ENCODE measurements around the gene RNASEH2B. TPM values are rescaled to one million over a fixed set of nuclear protein-coding genes. Genes with fewer than 3 reads are reported as not detected.

The RNASEH2B gene
- total and polyA plus RNA-seq, 2 experiments from 2014 or later = 39.0 to 64.8 TPM

- TF ChIP-seq, protein P1, sequence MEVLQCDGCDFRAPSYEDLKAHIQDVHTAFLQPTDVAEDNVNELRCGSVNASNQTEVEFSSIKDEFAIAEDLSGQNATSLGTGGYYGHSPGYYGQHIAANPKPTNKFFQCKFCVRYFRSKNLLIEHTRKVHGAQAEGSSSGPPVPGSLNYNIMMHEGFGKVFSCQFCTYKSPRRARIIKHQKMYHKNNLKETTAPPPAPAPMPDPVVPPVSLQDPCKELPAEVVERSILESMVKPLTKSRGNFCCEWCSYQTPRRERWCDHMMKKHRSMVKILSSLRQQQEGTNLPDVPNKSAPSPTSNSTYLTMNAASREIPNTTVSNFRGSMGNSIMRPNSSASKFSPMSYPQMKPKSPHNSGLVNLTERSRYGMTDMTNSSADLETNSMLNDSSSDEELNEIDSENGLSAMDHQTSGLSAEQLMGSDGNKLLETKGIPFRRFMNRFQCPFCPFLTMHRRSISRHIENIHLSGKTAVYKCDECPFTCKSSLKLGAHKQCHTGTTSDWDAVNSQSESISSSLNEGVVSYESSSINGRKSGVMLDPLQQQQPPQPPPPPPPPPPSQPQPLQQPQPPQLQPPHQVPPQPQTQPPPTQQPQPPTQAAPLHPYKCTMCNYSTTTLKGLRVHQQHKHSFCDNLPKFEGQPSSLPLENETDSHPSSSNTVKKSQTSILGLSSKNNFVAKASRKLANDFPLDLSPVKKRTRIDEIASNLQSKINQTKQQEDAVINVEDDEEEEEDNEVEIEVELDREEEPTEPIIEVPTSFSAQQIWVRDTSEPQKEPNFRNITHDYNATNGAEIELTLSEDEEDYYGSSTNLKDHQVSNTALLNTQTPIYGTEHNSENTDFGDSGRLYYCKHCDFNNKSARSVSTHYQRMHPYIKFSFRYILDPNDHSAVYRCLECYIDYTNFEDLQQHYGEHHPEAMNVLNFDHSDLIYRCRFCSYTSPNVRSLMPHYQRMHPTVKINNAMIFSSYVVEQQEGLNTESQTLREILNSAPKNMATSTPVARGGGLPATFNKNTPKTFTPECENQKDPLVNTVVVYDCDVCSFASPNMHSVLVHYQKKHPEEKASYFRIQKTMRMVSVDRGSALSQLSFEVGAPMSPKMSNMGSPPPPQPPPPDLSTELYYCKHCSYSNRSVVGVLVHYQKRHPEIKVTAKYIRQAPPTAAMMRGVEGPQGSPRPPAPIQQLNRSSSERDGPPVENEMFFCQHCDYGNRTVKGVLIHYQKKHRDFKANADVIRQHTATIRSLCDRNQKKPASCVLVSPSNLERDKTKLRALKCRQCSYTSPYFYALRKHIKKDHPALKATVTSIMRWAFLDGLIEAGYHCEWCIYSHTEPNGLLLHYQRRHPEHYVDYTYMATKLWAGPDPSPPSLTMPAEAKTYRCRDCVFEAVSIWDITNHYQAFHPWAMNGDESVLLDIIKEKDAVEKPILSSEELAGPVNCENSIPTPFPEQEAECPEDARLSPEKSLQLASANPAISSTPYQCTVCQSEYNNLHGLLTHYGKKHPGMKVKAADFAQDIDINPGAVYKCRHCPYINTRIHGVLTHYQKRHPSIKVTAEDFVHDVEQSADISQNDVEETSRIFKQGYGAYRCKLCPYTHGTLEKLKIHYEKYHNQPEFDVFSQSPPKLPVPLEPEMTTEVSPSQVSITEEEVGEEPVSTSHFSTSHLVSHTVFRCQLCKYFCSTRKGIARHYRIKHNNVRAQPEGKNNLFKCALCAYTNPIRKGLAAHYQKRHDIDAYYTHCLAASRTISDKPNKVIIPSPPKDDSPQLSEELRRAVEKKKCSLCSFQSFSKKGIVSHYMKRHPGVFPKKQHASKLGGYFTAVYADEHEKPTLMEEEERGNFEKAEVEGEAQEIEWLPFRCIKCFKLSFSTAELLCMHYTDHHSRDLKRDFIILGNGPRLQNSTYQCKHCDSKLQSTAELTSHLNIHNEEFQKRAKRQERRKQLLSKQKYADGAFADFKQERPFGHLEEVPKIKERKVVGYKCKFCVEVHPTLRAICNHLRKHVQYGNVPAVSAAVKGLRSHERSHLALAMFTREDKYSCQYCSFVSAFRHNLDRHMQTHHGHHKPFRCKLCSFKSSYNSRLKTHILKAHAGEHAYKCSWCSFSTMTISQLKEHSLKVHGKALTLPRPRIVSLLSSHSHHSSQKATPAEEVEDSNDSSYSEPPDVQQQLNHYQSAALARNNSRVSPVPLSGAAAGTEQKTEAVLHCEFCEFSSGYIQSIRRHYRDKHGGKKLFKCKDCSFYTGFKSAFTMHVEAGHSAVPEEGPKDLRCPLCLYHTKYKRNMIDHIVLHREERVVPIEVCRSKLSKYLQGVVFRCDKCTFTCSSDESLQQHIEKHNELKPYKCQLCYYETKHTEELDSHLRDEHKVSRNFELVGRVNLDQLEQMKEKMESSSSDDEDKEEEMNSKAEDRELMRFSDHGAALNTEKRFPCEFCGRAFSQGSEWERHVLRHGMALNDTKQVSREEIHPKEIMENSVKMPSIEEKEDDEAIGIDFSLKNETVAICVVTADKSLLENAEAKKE (CRISPR knock-in tag; IDR thresholded peaks at IDR 0.05) = no peak
- TF ChIP-seq EZH2phosphoT487 (IDR thresholded peaks at IDR 0.05; ENCODE audit: unreplicated experiment) (no peak), POLR2AphosphoS5 (IDR thresholded peaks at IDR 0.05; ENCODE audit: low read depth) (no peak), REST (IDR thresholded peaks at IDR 0.05; ENCODE audit: unreplicated experiment) (no peak), CREB1 (CRISPR knock-in tag; IDR thresholded peaks at IDR 0.05; ENCODE audit: low read depth) (no peak), EZH2 (IDR thresholded peaks at IDR 0.05; ENCODE audit: low read depth, unreplicated experiment) (no peak)
- TF ChIP-seq, protein P2, sequence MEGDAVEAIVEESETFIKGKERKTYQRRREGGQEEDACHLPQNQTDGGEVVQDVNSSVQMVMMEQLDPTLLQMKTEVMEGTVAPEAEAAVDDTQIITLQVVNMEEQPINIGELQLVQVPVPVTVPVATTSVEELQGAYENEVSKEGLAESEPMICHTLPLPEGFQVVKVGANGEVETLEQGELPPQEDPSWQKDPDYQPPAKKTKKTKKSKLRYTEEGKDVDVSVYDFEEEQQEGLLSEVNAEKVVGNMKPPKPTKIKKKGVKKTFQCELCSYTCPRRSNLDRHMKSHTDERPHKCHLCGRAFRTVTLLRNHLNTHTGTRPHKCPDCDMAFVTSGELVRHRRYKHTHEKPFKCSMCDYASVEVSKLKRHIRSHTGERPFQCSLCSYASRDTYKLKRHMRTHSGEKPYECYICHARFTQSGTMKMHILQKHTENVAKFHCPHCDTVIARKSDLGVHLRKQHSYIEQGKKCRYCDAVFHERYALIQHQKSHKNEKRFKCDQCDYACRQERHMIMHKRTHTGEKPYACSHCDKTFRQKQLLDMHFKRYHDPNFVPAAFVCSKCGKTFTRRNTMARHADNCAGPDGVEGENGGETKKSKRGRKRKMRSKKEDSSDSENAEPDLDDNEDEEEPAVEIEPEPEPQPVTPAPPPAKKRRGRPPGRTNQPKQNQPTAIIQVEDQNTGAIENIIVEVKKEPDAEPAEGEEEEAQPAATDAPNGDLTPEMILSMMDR (conservative IDR thresholded peaks at IDR 0.05; ENCODE audit: low read depth in 2 of 2) = no peak
Measured at GRCh38 chr13:51002736-51003135, 93.1 kb downstream of the RNASEH2B start (continued).

Data from GM23338 (cell line).